Left ventricle myocardium inferior (tissue), 1 donor: ENCODE measurements around the gene ASCC1. TPM values are rescaled to one million over a fixed set of nuclear protein-coding genes. Genes with fewer than 3 reads are reported as not detected.

Source experiments
- DNase-seq: peaks from one replicate; pipeline ENCODE4 v3.0.0-alpha.2; 2020
- H3K27ac ChIP-seq: fragments of 200-600 bp; replicated peaks from 2 replicates; pipeline ENCODE4 v1.8.0; 2021
- H3K27me3 ChIP-seq: fragments of 200-600 bp; 2 replicates; pipeline ENCODE4 v1.8.0; 2021; ENCODE audit warnings: low read depth
- H3K36me3 ChIP-seq: fragments of 200-600 bp; 2 replicates; pipeline ENCODE4 v1.8.0; 2021
- H3K4me1 ChIP-seq: fragments of 200-600 bp; 2 replicates; pipeline ENCODE4 v1.8.0; 2021
- H3K4me3 ChIP-seq: fragments of 200-600 bp; 2 replicates; pipeline ENCODE4 v1.8.0; 2021; ENCODE audit warnings: mild to moderate bottlenecking, moderate library complexity
- H3K9me3 ChIP-seq: fragments of 200-600 bp; replicated peaks from 2 replicates; pipeline ENCODE4 v1.8.0; 2021
- CTCF ChIP-seq: fragments of 200-600 bp; IDR thresholded peaks from 2 replicates; pipeline ENCODE4 v1.8.0; 2021; ENCODE audit warnings: antibody characterized with exemption, mild to moderate bottlenecking, borderline replicate concordance
- intact Hi-C: fragments of 100-400 bp; cut with micrococcal nuclease; formaldehyde crosslinking; loops from one replicate; pipeline ENCODE4 v1.11.0; 2022
- total RNA-seq: library from RNA; stranded (reverse); fragmentation: NEBNext Ultra II Directional; extraction: Animal tissue kit (Norgen Biotek cat#: 25700); gene quantifications from one replicate; pipeline ENCODE4 v1.2.1, GENCODE V29; 2021
- donor health status: DM: no; HTN: yes; CAD: no; lungs with severe emphysema.

ASCC1 gene
- total RNA-seq, 1 donor from 2014 or later = 37.0 TPM

GRCh38 chr10:72079356-72079755, 136.7 kb downstream of the ASCC1 start:
- peaks cover 9% of the 10 kb centered on the region for H3K4me1 ChIP-seq
- no peaks in the 10 kb centered on the region for H3K36me3 ChIP-seq
- H3K9me3 ChIP-seq = no peaks in the 10 kb centered on the region
- no peaks in the 10 kb centered on the region for H3K27me3 ChIP-seq
- no peak overlapping the region for H3K27ac ChIP-seq
- H3K4me3 ChIP-seq = no peak overlapping the region
- no peak for DNase-seq
- intact Hi-C loops = no loop called here
- TF ChIP-seq CTCF = no peak

- Histone ChIP-seq H3K4me3 (no peak overlapping the region), H3K27me3 (no peaks in the 10 kb centered on the region), H3K36me3 (no peaks in the 10 kb centered on the region), H3K9me3 (no peaks in the 10 kb centered on the region), H3K4me1 (peaks cover 19% of the 10 kb centered on the region), H3K27ac (no peak overlapping the region)
- intact Hi-C loops = no loop called here
- no peak for DNase-seq
- TF ChIP-seq CTCF = no peak
These were observed 138.6 kb downstream of the ASCC1 start for GRCh38 chr10:72077275-72077990.

- no peak for TF ChIP-seq CTCF
- Histone ChIP-seq H3K9me3 (no peaks in the 10 kb centered on the region), H3K27me3 (no peaks in the 10 kb centered on the region), H3K36me3 (no peaks in the 10 kb centered on the region), H3K27ac (no peak overlapping the region), H3K4me3 (no peak overlapping the region), H3K4me1 (peaks cover 13% of the 10 kb centered on the region)
- DNase-seq = no peak
- intact Hi-C loops = no loop called here
These were observed 139.3 kb downstream of the ASCC1 start for GRCh38 chr10:72076756-72077155.

GRCh38 chr10:72075376-72076115, 140.5 kb downstream of the ASCC1 start:
- Histone ChIP-seq H3K9me3 (no peaks in the 10 kb centered on the region), H3K27me3 (no peaks in the 10 kb centered on the region), H3K27ac (no peak overlapping the region), H3K36me3 (no peaks in the 10 kb centered on the region), H3K4me1 (peaks cover 16% of the 10 kb centered on the region), H3K4me3 (no peak overlapping the region)
- DNase-seq = no peak
- no peak for TF ChIP-seq CTCF
- intact Hi-C loops = no loop called here

- DNase-seq = no peak
- Histone ChIP-seq H3K9me3 (no peaks in the 10 kb centered on the region), H3K36me3 (no peaks in the 10 kb centered on the region), H3K27me3 (no peaks in the 10 kb centered on the region), H3K27ac (no peak overlapping the region), H3K4me1 (peaks cover 24% of the 10 kb centered on the region), H3K4me3 (no peak overlapping the region)
- no peak for TF ChIP-seq CTCF
- intact Hi-C loops = no loop called here
These were observed 141.3 kb downstream of the ASCC1 start for GRCh38 chr10:72074574-72075375.
